Peyer's patch (tissue), 4 donors: Measurements from ENCODE around the gene IGF1R.

Source experiments
- POLR2A ChIP-seq, 2 donors: fragments of 450-650 bp; IDR thresholded peaks; one replicate each; pipeline ENCODE4 v1.5.1; 2017; ENCODE audit warnings: antibody characterized with exemption in 2 of 2, mild to moderate bottlenecking in 2 of 2, moderate library complexity in 2 of 2
- TF ChIP-seq, protein P1 (sequence below), 6 experiments: fragments of 450-650 bp in 4 of 6; fragments of 200-600 bp in 2 of 6; sonication (generic) in 1 of 6; IDR thresholded peaks; one replicate each; pipeline ENCODE4 v1.5.1; 2017 to 2019; ENCODE audit warnings: antibody characterized with exemption in 6 of 6, mild to moderate bottlenecking in 3 of 6, moderate library complexity in 1 of 6

DNA sequence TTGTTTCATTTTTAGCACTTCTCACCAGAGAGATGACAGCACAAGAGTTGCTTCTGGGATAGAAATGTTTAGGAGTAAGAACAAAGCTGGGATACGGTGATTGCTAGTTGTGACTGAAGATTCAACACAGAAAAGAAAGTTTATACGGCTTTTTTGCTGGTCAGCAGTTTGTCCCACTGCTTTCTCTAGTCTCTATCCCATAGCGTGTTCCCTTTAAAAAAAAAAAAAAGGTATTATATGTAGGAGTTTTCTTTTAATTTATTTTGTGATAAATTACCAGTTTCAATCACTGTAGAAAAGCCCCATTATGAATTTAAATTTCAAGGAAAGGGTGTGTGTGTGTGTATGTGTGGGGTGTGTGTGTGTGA lies 311.3 kb downstream of the IGF1R start:
- TF ChIP-seq, protein P1, sequence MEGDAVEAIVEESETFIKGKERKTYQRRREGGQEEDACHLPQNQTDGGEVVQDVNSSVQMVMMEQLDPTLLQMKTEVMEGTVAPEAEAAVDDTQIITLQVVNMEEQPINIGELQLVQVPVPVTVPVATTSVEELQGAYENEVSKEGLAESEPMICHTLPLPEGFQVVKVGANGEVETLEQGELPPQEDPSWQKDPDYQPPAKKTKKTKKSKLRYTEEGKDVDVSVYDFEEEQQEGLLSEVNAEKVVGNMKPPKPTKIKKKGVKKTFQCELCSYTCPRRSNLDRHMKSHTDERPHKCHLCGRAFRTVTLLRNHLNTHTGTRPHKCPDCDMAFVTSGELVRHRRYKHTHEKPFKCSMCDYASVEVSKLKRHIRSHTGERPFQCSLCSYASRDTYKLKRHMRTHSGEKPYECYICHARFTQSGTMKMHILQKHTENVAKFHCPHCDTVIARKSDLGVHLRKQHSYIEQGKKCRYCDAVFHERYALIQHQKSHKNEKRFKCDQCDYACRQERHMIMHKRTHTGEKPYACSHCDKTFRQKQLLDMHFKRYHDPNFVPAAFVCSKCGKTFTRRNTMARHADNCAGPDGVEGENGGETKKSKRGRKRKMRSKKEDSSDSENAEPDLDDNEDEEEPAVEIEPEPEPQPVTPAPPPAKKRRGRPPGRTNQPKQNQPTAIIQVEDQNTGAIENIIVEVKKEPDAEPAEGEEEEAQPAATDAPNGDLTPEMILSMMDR (IDR thresholded peaks at IDR 0.05): no peak
- no peak for TF ChIP-seq POLR2A (IDR thresholded peaks at IDR 0.05)
